ENCODE measurements around the gene CHD5. TPM values are rescaled to one million over a fixed set of nuclear protein-coding genes. Genes with fewer than 3 reads are reported as not detected.
"Not testable (repeated sequence)": the region's sequence is repeated elsewhere in the genome, so short reads cannot be mapped to it uniquely, and the experiment has no call there.

CHD5 gene
- total RNA-seq, 1 experiment from 2014 or later: 0.29 TPM

- DNase-seq (ENCODE audit: low read depth): no peak
These were observed 114.8 kb downstream of the CHD5 start for GRCh38 chr1:6065093-6065858.

- not testable (repeated sequence) for DNase-seq (ENCODE audit: low read depth)
These were observed 116.5 kb downstream of the CHD5 start for GRCh38 chr1:6063532-6064053.

GRCh38 chr1:6062670-6063069 is 117.5 kb downstream of the CHD5 start:
- no peak for DNase-seq (ENCODE audit: low read depth)

DNA sequence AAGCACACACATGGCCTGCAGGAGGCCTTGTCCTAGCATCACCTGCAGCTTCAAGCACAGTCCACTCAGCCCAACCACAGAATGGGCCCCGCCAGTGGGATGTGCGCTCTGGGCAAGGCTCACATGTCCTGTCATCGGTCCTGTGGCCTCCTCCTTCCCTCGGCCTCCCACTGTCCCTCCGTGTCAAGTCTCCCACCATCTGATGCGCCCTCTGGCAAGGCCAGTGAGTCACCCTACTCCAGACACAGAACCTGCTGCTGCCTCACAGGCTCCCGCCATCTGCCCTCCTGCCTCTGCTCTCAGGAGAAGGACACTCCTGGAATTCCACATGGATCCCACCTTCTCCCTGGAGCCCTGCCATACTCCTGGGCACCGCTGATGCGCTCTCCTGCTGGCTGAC is 120.3 kb downstream of the CHD5 start:
- DNase-seq (ENCODE audit: low read depth): peak; percentile 59

DNA sequence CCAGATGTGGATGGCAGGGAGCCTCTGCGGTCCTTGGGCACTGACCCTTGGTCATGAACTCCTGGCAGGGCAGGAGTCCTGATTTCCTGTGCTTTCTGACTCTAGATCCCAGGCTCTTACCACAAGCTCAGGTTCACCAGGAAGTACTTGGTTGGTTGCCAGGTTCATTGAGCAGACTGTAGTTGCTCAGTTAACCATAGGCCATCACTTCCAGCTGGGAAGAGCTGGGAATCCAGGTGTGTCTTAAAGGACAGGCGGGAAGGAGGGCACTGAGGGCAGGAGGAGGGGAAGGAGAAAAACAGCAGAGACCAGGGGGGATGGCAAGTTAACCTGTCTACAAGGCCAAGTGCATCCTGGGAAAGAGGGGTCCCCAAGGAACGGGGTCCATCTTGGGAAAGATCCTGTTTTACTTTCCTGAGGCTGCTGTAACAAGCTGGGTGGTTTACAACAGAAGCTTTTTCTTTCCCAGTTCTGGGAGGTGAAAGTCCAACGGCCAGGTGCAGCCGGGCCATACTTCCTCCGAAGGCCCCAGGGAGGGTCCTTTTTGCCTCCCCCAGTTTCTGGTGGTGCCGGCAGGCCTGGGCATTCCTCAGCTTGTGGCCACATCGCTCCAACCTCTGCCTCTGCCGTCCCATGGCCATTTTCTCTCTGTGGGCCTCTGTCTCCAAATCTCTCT is 122.8 kb downstream of the CHD5 start:
- DNase-seq (ENCODE audit: low read depth): no peak

DNA sequence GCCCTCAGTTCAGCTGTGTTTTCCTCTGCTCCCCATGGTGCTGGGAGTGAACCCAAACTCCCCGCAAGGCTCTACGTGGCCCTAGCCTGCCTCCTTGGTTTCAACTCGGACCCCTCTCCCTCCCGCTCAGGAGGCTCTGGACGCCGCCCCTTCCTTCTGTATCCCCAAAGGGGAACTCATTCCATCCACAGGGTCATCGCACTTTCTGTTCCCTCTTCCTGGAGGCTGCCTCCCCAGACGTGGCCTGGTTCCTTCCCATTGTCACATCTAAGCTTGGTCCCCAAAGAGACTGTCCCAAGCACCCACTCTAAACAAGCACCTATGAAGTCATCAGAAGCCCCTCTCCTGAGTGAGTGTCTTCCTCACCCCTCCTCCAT is 123.6 kb downstream of the CHD5 start:
- DNase-seq (ENCODE audit: low read depth): no peak

GRCh38 chr1:6054596-6054995 is 125.5 kb downstream of the CHD5 start:
- no peak for DNase-seq (ENCODE audit: low read depth)

DNA sequence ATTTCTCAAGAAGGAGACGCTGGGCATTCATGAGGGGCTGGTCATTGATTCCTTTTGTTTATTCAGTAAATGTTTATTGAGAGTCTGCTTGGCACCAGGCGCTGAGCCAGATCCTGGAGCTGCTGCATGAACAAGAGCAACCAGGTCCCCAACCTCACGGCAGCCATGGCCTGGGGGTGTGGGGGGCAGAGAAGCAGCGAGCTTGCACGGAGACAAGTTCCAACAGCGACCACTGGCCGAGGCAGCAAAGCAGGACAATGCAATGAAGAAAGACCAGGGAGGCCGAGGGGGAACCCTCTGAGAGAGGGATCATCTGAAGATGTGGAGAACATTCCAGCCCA is 126.9 kb downstream of the CHD5 start:
- DNase-seq (ENCODE audit: low read depth): no peak

DNA sequence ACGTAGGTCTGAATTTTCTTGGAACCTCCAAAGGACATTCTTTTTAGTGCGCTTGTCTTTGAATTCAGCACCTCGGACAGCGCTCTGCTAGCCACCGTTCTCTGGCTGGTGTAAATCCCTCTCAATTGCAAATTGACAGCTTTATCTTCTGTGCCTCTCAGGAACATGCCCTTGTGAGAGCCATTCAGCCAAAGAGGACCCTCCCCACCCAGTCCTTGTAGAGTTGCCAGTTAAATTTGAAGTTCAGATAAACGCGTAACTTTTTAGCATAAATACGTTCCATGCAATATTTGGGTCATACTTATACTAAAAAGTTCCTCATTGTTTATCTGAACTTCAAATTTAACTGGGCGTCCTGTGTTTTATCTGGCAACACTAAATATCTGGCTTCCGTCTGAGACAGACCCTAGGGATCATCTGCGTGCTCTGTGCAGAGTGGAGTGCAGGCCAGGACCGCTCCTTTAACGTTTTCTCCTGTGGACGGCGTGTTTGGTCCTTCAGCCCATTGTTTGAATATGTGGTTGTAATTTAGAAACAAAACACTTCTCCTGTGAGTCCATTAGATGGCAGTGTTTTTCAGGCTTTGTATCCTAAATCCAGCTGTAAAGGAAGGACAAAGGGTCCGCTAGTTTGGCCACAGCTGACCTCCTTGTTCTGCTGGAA is 127.4 kb downstream of the CHD5 start:
- peak; percentile 72 for DNase-seq (ENCODE audit: low read depth)

Other genes starting within 250 kb of the CHD5 start
- 3.9 and 5.3 TPM in 2 replicates for gene NPHP4, start 187.9 kb downstream of the CHD5 start, total RNA-seq (2014; rRNA removed; shearing (Covaris generic))
- 8.3 and 12.7 TPM in 2 replicates for gene KCNAB2, start 134.4 kb downstream of the CHD5 start, total RNA-seq (2014; rRNA removed; shearing (Covaris generic))
- 158 and 240 TPM in 2 replicates for gene RPL22, start 19.3 kb upstream of the CHD5 start, total RNA-seq (2014; rRNA removed; shearing (Covaris generic))
- gene RNF207, start 25.8 kb upstream of the CHD5 start, total RNA-seq (2014; rRNA removed; shearing (Covaris generic)): 6.2 and 11.7 TPM in 2 replicates
- 88.7 and 106 TPM in 2 replicates for gene ICMT, start 55.6 kb upstream of the CHD5 start, total RNA-seq (2014; rRNA removed; shearing (Covaris generic))
- gene HES3, start 63.9 kb upstream of the CHD5 start, total RNA-seq (2014; rRNA removed; shearing (Covaris generic)): not detected in 2 replicates
- gene GPR153, start 80.8 kb upstream of the CHD5 start, total RNA-seq (2014; rRNA removed; shearing (Covaris generic)): 3.0 and 6.3 TPM in 2 replicates
- 41.9 and 45.1 TPM in 2 replicates for gene ACOT7, start 213.4 kb upstream of the CHD5 start, total RNA-seq (2014; rRNA removed; shearing (Covaris generic))
- gene HES2, start 239.6 kb upstream of the CHD5 start, total RNA-seq (2014; rRNA removed; shearing (Covaris generic)): 0.27 TPM in 1 of 2 replicates, not detected in the other
- gene ESPN, start 244.5 kb upstream of the CHD5 start, total RNA-seq (2014; rRNA removed; shearing (Covaris generic)): not detected in 2 replicates